Subcutaneous adipose tissue (tissue), 4 donors: Measurements from ENCODE around the gene KANSL1. TPM values are rescaled to one million over a fixed set of nuclear protein-coding genes. Genes with fewer than 3 reads are reported as not detected.

Source experiments
- total RNA-seq, 4 donors: library from RNA; depleted of rRNA; stranded (reverse); fragments of >200 nt; gene quantifications; one replicate each; pipeline ENCODE4 v1.1.0, GENCODE V29; 2016
- TF ChIP-seq, protein P1 (sequence below): fragments of 450-650 bp; IDR thresholded peaks from one replicate; pipeline ENCODE4 v1.5.1; 2016; ENCODE audit warnings: low read depth, mild to moderate bottlenecking, control low read depth, antibody characterized with exemption, moderate library complexity

KANSL1 gene
- total RNA-seq, 4 donors from 2014 or later = 71.1 to 128 (median 74.8) TPM

GRCh38 chr17:46023783-46024388 is 169.3 kb downstream of the KANSL1 start:
- TF ChIP-seq, protein P1, sequence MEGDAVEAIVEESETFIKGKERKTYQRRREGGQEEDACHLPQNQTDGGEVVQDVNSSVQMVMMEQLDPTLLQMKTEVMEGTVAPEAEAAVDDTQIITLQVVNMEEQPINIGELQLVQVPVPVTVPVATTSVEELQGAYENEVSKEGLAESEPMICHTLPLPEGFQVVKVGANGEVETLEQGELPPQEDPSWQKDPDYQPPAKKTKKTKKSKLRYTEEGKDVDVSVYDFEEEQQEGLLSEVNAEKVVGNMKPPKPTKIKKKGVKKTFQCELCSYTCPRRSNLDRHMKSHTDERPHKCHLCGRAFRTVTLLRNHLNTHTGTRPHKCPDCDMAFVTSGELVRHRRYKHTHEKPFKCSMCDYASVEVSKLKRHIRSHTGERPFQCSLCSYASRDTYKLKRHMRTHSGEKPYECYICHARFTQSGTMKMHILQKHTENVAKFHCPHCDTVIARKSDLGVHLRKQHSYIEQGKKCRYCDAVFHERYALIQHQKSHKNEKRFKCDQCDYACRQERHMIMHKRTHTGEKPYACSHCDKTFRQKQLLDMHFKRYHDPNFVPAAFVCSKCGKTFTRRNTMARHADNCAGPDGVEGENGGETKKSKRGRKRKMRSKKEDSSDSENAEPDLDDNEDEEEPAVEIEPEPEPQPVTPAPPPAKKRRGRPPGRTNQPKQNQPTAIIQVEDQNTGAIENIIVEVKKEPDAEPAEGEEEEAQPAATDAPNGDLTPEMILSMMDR = no peak

GRCh38 chr17:46020998-46021397 is 172.2 kb downstream of the KANSL1 start:
- TF ChIP-seq, protein P1 = no peak

GRCh38 chr17:46020023-46020761 is 173.0 kb downstream of the KANSL1 start:
- TF ChIP-seq, protein P1 = no peak

DNA sequence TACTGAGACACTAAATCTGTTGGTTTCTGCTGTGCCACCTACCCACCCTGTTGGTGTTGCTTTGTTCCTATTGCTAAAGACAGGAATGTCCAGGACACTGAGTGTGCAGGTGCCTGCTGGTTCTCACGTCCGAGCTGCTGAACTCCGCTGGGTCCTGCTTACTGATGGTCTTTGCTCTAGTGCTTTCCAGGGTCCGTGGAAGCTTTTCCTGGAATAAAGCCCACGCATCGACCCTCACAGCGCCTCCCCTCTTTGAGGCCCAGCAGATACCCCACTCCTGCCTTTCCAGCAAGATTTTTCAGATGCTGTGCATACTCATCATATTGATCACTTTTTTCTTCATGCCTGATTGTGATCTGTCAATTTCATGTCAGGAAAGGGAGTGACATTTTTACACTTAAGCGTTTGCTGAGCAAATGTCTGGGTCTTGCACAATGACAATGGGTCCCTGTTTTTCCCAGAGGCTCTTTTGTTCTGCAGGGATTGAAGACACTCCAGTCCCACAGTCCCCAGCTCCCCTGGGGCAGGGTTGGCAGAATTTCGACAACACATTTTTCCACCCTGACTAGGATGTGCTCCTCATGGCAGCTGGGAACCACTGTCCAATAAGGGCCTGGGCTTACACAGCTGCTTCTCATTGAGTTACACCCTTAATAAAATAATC is 179.6 kb downstream of the KANSL1 start:
- TF ChIP-seq, protein P1 = no peak

DNA sequence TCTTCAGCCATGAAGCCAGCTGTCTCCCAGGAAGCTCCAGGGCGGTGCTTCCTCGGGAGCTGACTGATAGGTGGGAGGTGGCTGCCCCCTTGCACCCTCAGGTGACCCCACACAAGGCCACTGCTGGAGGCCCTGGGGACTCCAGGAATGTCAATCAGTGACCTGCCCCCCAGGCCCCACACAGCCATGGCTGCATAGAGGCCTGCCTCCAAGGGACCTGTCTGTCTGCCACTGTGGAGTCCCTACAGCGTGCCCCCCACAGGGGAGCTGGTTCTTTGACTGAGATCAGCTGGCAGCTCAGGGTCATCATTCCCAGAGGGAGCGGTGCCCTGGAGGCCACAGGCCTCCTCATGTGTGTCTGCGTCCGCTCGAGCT is 180.1 kb downstream of the KANSL1 start:
- TF ChIP-seq, protein P1 = no peak

GRCh38 chr17:46012506-46013079 is 180.6 kb downstream of the KANSL1 start:
- TF ChIP-seq, protein P1 = no peak
